Testis (tissue), 3 donors: ENCODE results near the gene RASSF8. TPM values are rescaled to one million over a fixed set of nuclear protein-coding genes. Genes with fewer than 3 reads are reported as not detected.
A peak's percentile ranks its signal among the peaks of the same experiment; 100 is the strongest.

Experiments used
- DNase-seq: peaks from one replicate; pipeline ENCODE4 v3.0.0-alpha.2; 2019
- H3K27ac ChIP-seq, 2 donors: fragments of 200-600 bp; sonication (generic); one replicate each; pipeline ENCODE4 v1.5.1; 2019
- H3K27me3 ChIP-seq: fragments of 200-600 bp; sonication (generic); one replicate; pipeline ENCODE4 v1.5.1; 2019
- H3K36me3 ChIP-seq: fragments of 200-600 bp; sonication (generic); one replicate; pipeline ENCODE4 v1.5.1; 2017; ENCODE audit warnings: low read depth; ENCODE audit errors: missing control alignments
- H3K4me1 ChIP-seq: fragments of 200-600 bp; sonication (generic); one replicate; pipeline ENCODE4 v1.5.1; 2019
- H3K4me3 ChIP-seq, 2 donors: fragments of 200-600 bp; sonication (generic); one replicate each; pipeline ENCODE4 v1.5.1; 2017 to 2019
- H3K9me3 ChIP-seq: fragments of 200-600 bp; sonication (generic); one replicate; pipeline ENCODE4 v1.5.1; 2017
- POLR2A ChIP-seq: fragments of 450-650 bp; IDR thresholded peaks from one replicate; pipeline ENCODE4 v1.6.1; 2017; ENCODE audit warnings: antibody characterized with exemption, mild to moderate bottlenecking, moderate library complexity
- WGBS, 2 donors: methylation state at CpG; one replicate each; pipeline ENCODE4 v1.1.5; 2018; 5-methylcytosine and 5-hydroxymethylcytosine counted together
- intact Hi-C: fragments of 100-400 bp; cut with DNase I; formaldehyde crosslinking; loops from one replicate; pipeline ENCODE4 v1.15.1; 2023; ENCODE audit warnings: low total_unique reads
- polyA plus RNA-seq: library from polyadenylated mRNA; stranded (reverse); fragments of 350-450 nt; fragmentation: Illumina TruSeq; extraction: RNeasy Lipid Tissue Mini Kit (QIAGEN cat#74804); gene quantifications from one replicate; pipeline ENCODE4 v1.2.3, GENCODE V29; 2014; ENCODE audit warnings: low read depth, low replicate concordance; ENCODE audit not compliant: insufficient read depth
- total RNA-seq, 2 donors: library from RNA; depleted of rRNA; stranded (reverse); fragments of >200 nt; gene quantifications; one replicate each; pipeline ENCODE4 v1.2.3, GENCODE V29; 2016
- TF ChIP-seq, protein P1 (sequence below), 3 experiments: fragments of 450-650 bp in 2 of 3; fragments of 200-600 bp in 1 of 3; sonication (generic) in 1 of 3; IDR thresholded peaks; one replicate each; pipeline ENCODE4 v1.5.1; 2016 to 2019; ENCODE audit warnings: antibody characterized with exemption in 3 of 3, mild to moderate bottlenecking in 2 of 3, moderate library complexity in 1 of 3

RASSF8 gene
- total and polyA plus RNA-seq, 3 donors from 2014 or later: 71.7 to 93.5 (median 90.0) TPM

DNA sequence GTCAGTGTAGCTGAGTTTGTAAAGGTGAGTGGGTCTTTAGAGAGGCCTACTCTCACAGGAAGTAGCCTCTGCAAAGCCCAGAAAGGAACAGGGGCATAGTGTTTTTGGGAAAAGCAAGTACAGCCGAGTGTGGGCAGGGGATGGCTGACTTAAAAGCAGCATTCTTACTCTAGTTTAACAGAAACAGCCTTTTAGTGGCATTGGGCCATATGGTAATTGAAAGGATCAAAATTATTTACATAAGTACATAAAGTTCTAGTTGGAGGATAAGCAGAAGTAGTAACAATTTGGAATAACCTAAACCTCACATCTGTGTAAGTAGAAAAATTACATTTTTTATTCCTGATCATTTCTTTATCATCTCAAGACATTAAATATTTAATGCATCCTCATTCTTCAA, 49.1 kb downstream of the RASSF8 start:
- Histone ChIP-seq H3K9me3 (no peaks in the 10 kb centered on the region), H3K27me3 (no peaks in the 10 kb centered on the region), H3K4me3 (no peak overlapping the region), H3K27ac (no peak overlapping the region), H3K36me3 (no peaks in the 10 kb centered on the region), H3K4me1 (peaks cover 10% of the 10 kb centered on the region)
- intact Hi-C loops: no loop called here
- TF ChIP-seq, protein P1, sequence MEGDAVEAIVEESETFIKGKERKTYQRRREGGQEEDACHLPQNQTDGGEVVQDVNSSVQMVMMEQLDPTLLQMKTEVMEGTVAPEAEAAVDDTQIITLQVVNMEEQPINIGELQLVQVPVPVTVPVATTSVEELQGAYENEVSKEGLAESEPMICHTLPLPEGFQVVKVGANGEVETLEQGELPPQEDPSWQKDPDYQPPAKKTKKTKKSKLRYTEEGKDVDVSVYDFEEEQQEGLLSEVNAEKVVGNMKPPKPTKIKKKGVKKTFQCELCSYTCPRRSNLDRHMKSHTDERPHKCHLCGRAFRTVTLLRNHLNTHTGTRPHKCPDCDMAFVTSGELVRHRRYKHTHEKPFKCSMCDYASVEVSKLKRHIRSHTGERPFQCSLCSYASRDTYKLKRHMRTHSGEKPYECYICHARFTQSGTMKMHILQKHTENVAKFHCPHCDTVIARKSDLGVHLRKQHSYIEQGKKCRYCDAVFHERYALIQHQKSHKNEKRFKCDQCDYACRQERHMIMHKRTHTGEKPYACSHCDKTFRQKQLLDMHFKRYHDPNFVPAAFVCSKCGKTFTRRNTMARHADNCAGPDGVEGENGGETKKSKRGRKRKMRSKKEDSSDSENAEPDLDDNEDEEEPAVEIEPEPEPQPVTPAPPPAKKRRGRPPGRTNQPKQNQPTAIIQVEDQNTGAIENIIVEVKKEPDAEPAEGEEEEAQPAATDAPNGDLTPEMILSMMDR (IDR thresholded peaks at IDR 0.05): no peak
- no peak for TF ChIP-seq POLR2A
- no peak for DNase-seq
- 53 to 65% methylated on average over 1 of the region's 1 CpG for WGBS, 2 donors

DNA sequence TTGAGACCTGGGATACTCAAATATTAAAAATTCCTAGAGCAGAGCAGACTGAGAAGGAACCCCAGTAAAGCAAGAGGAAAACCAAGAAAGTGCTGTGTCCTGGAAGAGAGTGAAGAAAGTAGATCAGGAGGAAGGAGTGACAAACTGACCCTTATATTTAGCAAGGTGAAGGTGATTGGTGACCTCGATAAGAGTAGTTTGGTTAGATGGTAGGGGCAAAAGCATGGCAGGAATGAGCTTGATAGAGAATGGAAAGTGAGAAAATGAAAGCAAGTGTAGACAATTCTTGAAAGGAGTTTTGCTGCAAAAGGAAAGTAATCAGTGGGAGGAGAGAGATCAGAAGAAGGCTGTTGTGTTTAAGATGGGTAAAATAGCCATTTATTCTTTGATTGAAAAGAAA, 51.1 kb downstream of the RASSF8 start:
- Histone ChIP-seq H3K4me3 (no peak overlapping the region), H3K4me1 (peaks cover 10% of the 10 kb centered on the region), H3K36me3 (no peaks in the 10 kb centered on the region), H3K27me3 (no peaks in the 10 kb centered on the region), H3K27ac (no peak overlapping the region), H3K9me3 (no peaks in the 10 kb centered on the region)
- intact Hi-C loops: no loop called here
- TF ChIP-seq, protein P1 (IDR thresholded peaks at IDR 0.05): no peak
- no peak for TF ChIP-seq POLR2A
- DNase-seq: no peak
- 89 to 93% methylated on average over 1 of the region's 1 CpG for WGBS, 2 donors

GRCh38 chr12:26010293-26010821, 51.9 kb downstream of the RASSF8 start:
- Histone ChIP-seq H3K4me3 (no peak overlapping the region), H3K27me3 (no peaks in the 10 kb centered on the region), H3K4me1 (peaks cover 10% of the 10 kb centered on the region), H3K27ac (peak overlapping the region in 1 of 2 donors; percentile 77), H3K36me3 (no peaks in the 10 kb centered on the region), H3K9me3 (no peaks in the 10 kb centered on the region)
- TF ChIP-seq, protein P1 (IDR thresholded peaks at IDR 0.05): no peak
- no peak for TF ChIP-seq POLR2A
- 69 to 88% methylated on average over 6 of the region's 6 CpGs for WGBS, 2 donors
- DNase-seq: no peak
- intact Hi-C loops: no loop called here

DNA sequence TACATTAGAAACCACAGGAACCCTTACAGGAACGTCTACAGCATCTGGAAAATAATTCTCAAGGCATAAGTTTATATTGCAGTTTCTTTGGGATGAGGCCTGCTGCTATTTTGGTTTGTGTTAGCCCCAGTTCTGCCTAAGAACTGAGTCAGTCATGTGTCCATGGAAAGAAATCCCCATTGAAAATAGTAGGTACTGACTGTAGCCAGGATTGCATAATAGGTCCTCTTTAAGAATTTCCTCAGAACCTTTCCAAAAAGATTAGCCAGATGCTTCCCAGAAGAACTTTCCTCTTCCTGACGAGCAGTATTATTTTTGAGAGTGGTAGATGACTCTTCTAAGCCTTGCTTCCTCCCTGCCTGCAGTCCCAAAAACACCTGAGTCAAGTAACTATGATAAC, 52.6 kb downstream of the RASSF8 start:
- H3K36me3 ChIP-seq: no peaks in the 10 kb centered on the region
- intact Hi-C loops: no loop called here
- no peaks in the 10 kb centered on the region for H3K27me3 ChIP-seq
- H3K9me3 ChIP-seq: no peaks in the 10 kb centered on the region
- TF ChIP-seq POLR2A: no peak
- TF ChIP-seq, protein P1 (IDR thresholded peaks at IDR 0.05): no peak
- no peak overlapping the region for H3K4me3 ChIP-seq
- peak overlapping the region in 1 of 2 donors; percentile 77 for H3K27ac ChIP-seq
- peaks cover 10% of the 10 kb centered on the region for H3K4me1 ChIP-seq
- no peak for DNase-seq
- WGBS, 2 donors: 43 to 46% methylated on average over 2 of the region's 2 CpGs

DNA sequence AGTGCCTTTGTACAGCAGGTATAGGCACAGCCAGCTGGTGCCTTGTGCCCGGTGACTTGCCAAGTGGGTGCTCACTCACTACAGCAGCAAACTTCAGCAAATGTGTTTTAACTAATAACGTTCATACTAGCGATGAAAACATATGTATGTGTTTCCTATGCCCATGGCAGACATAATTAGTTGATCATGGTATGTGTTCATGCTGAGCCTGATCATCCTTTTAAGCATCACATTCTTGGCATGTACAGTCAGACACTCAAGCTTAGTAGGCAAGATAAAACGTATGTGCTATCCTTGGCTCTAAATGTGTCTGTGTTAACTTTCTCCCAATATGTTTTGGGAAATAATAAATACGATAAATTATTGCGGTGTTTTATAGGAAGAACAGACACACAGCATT, 55.6 kb downstream of the RASSF8 start:
- H3K27me3 ChIP-seq: no peaks in the 10 kb centered on the region
- TF ChIP-seq, protein P1 (IDR thresholded peaks at IDR 0.05): no peak
- TF ChIP-seq POLR2A: no peak
- 88 to 90% methylated on average over 6 of the region's 6 CpGs for whole genome bisulfite sequencing, 2 donors
- no peak overlapping the region for H3K4me3 ChIP-seq
- H3K36me3 ChIP-seq: no peaks in the 10 kb centered on the region
- peaks cover 16% of the 10 kb centered on the region for H3K4me1 ChIP-seq
- no peak for DNase-seq
- no peak overlapping the region for H3K27ac ChIP-seq
- intact Hi-C loops: no loop called here
- H3K9me3 ChIP-seq: no peaks in the 10 kb centered on the region
